ENCODE results near the gene POLH. TPM values are rescaled to one million over a fixed set of nuclear protein-coding genes. Genes with fewer than 3 reads are reported as not detected.
"Not testable (repeated sequence)": the region's sequence is repeated elsewhere in the genome, so short reads cannot be mapped to it uniquely, and the experiment has no call there.

POLH gene
- total RNA-seq, 2 donors from 2014 or later: 11.0 to 16.7 TPM

- intact Hi-C loops (cut with DNase I): no loop called here
- DNase-seq (ENCODE audit: low spot score): no peak
Observed at GRCh38 chr6:43628393-43629103, 52.6 kb downstream of the POLH start.

DNA sequence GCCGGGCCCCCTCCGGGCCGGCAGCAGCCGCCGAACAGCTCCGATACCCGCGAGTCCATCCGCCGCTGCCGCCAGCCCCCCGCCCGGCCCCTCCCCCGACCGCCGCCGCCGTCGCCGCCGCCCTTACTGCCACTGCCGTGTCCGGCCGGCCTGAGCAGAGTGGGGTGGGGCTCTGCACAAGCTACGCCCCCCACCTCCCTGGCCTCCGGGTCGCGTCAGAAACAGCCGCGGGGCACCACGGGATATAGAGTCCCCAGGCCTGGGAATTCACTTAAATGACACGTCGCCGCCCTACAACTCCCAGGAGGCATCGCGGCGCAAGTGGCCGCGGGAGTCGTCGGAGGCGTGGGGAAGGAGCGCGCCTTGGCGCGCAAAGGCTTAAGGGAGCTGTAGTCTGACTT lies 53.1 kb downstream of the POLH start, which contains the start of gene GTPBP2:
Gene GTPBP2 (minus strand): TSS at position 161 of the 401 bp plus-strand sequence. CDS start 102 bp downstream, at position 59.
- intact Hi-C loops (cut with DNase I): no loop called here
- DNase-seq (ENCODE audit: low spot score): peak; percentile 100

GRCh38 chr6:43629505-43630300 lies 53.7 kb downstream of the POLH start:
- intact Hi-C loops (cut with DNase I): no loop called here
- DNase-seq (ENCODE audit: low spot score): peak; percentile 97

GRCh38 chr6:43630980-43631619 lies 55.1 kb downstream of the POLH start:
- intact Hi-C loops (cut with DNase I): no loop called here
- peak; percentile 41 for DNase-seq (ENCODE audit: low spot score)

GRCh38 chr6:43633002-43633401 lies 57.0 kb downstream of the POLH start:
- intact Hi-C loops (cut with DNase I): not testable (repeated sequence)

GRCh38 chr6:43634702-43635303 lies 58.8 kb downstream of the POLH start:
- intact Hi-C loops (cut with DNase I): loop anchor here in 1 of 2 donors (1.0 to 5.0 kb wide), 2 partner anchors 8 to 1193 kb away; no protein-coding TSS in a partner anchor

More at GRCh38 chr6:43633002-43633401, 57.0 kb downstream of the POLH start:
- DNase-seq (ENCODE audit: low spot score): peak; percentile 7

DNA sequence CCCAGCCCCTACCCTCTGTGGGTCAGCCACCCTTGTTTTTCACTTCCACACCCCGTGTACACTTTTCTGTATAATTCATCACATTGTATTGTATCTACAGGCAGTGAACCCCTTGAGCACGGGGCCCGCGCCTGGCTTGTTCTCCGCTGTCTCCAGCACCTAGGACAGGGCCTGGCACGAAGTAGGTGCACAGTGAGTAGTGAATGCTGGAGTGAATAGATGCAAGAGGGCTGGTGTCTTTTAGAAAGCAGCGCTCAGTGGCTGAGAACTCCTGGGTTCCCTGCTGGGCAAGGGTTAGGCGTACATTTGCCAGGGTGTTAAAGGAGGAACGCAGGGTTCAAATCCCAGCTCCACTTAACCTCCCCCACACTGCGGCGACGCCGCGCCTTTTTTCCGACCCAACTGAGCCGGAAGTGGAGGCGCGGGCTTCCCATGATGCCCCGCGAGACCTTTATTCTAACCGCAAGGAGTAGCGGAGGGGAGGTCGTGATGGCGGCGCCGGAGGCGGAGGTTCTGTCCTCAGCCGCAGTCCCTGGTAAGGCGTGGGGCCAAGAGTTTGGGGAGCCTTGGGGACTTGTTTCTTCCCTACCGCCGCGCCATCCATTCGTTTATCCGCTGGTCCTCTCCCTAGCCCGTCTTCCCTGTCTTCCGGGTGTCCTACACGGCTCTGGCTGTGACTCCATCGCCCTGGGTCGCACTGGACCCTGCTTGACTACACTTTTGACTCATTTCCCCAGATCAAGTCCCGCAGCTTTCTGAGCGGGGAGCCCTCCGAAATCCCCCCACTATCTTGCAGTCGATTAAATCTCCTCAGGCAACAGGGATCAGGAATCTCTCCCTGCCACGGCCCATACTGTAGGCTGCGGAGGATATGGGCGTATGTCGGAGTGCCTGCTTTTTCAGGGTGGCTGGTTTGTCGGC lies 59.7 kb downstream of the POLH start, which contains the start of gene MAD2L1BP:
Gene MAD2L1BP (plus strand): TSS at position 454 of the 921 bp plus-strand sequence. CDS start 36 bp downstream, at position 490.
- DNase-seq (ENCODE audit: low spot score): peak; percentile 95
- intact Hi-C loops (cut with DNase I): loop anchor here in 1 of 2 donors (1.0 to 5.0 kb wide), 2 partner anchors 8 to 1193 kb away; no protein-coding TSS in a partner anchor

More at GRCh38 chr6:43634702-43635303, 58.8 kb downstream of the POLH start:
- DNase-seq (ENCODE audit: low spot score): no peak

DNA sequence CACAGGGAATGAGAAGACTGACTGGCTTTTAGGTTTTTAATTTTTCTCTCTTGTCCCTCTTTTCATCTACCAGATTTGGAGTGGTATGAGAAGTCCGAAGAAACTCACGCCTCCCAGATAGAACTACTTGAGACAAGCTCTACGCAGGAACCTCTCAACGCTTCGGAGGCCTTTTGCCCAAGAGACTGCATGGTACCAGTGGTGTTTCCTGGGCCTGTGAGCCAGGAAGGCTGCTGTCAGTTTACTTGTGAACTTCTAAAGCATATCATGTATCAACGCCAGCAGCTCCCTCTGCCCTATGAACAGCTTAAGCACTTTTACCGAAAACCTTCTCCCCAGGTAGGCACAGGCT lies 60.3 kb downstream of the POLH start:
- intact Hi-C loops (cut with DNase I): loop anchor here in 1 of 2 donors (5.0 kb wide), 1 partner anchor 1194 kb away; no protein-coding TSS in a partner anchor
- DNase-seq (ENCODE audit: low spot score): no peak

GRCh38 chr6:43639984-43640800 lies 64.2 kb downstream of the POLH start:
- no peak for DNase-seq (ENCODE audit: low spot score)
- intact Hi-C loops (cut with DNase I): loop anchor here in 1 of 2 donors (5.0 kb wide), 1 partner anchor 1198 kb away; no protein-coding TSS in a partner anchor

DNA sequence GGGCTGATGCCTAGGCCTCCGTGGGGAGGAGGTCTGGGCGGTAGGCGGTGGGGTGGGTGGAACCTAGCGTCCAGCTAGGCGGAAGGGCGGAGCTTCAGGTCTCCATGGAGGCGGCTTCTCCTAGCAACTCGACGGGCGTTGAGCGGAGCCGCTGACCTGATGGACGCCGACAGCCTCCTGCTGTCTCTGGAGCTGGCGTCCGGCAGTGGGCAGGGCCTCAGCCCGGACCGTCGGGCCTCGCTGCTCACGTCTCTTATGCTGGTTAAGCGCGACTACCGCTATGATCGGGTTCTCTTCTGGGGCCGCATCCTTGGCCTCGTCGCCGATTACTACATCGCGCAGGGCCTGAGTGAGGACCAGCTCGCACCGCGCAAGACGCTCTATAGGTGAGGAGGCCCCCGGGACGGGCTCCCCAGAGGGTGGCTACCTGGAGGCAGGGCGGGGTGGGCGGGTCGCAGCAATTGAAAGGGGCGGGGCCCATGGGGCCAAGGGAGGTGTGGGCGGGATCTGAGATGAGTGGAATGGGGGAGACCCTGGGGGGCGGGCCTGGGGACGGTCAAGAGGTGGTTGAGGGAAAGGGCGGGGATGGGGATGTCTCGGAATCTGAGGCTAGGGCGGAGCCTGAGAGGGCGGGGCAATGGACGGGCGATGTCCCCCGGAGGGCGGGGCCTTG lies 69.1 kb downstream of the POLH start, which contains the start of gene RSPH9:
Gene RSPH9 (plus strand): TSS at position 97 of the 673 bp plus-strand sequence. CDS start 63 bp downstream, at position 160.
- intact Hi-C loops (cut with DNase I): no loop called here
- DNase-seq (ENCODE audit: low spot score): peak; percentile 89

DNA sequence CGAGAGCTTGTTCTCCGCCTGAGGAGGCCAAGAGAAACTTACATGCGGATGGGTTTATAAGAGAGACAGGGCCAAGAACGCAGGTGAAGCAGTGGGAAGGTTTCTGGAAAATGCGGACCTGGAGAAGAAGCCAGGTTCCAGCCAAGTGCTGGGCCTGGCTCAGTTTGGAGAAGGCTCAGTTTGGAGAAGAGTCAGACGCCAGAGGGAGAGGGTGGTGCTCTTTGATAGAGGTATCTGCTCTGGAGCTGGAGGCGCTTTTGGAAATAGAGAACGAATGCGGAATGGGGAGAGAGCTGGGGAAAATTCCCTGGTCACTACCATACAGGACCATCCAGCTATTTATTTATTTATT lies 69.6 kb downstream of the POLH start:
- DNase-seq (ENCODE audit: low spot score): no peak
- intact Hi-C loops (cut with DNase I): no loop called here

- DNase-seq (ENCODE audit: low spot score): no peak
- intact Hi-C loops (cut with DNase I): no loop called here
Observed at GRCh38 chr6:43647613-43648012, 71.6 kb downstream of the POLH start.

GRCh38 chr6:43648248-43648647 lies 72.3 kb downstream of the POLH start:
- intact Hi-C loops (cut with DNase I): no loop called here
- DNase-seq (ENCODE audit: low spot score): no peak

GRCh38 chr6:43652822-43653221 lies 76.8 kb downstream of the POLH start:
- intact Hi-C loops (cut with DNase I); DNase-seq (ENCODE audit: low spot score): not testable (repeated sequence)

DNA sequence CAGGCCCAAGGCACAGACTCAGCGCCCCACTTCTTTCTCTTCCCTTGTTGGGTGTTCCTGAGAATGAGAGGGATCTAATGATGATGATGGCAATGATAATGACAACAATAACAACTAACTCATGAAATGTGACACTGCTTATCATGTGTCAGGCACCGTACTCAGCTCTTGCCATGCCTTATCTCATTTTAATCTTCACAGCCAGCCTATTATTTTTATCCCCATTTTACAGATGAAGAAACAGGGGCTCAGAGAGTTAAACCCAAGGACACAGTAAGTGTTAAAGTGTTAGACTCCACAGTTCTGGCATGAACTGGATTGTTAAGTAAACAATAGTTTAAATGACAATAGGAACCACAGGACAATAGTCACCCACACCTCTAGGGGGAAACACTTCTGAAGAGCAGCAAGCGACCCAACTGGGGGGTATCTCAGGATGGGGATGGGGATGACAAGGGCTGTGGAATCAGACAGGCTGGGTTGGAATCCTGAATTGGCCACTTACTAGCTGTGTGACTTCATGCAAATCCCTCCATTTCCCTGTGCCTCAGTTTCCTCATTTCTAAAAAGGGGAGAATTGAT lies 81.3 kb downstream of the POLH start:
- DNase-seq (ENCODE audit: low spot score): no peak
- intact Hi-C loops (cut with DNase I): no loop called here

GRCh38 chr6:43658161-43658560 lies 82.2 kb downstream of the POLH start:
- intact Hi-C loops (cut with DNase I): no loop called here
- DNase-seq (ENCODE audit: low spot score): no peak

All from posterior vena cava (tissue), 2 donors.